Tibial nerve (tissue), 4 donors: Measurements from ENCODE around the gene MET. TPM values are rescaled to one million over a fixed set of nuclear protein-coding genes. Genes with fewer than 3 reads are reported as not detected.
"Not testable (repeated sequence)": the region's sequence is repeated elsewhere in the genome, so short reads cannot be mapped to it uniquely, and the experiment has no call there.

Experiments used
- DNase-seq, 2 donors: peaks; one replicate each; pipeline ENCODE4 v3.0.0-alpha.2; 2019; ENCODE audit warnings: low spot score in 2 of 2
- H3K27ac ChIP-seq, 4 donors: fragments of 200-600 bp; sonication (generic) in 3 of 4; one replicate each; pipeline ENCODE4 v1.5.1; 2017 to 2019; ENCODE audit warnings: mild to moderate bottlenecking in 1 of 4
- H3K27me3 ChIP-seq, 2 donors: fragments of 200-600 bp; sonication (generic) in 1 of 2; one replicate each; pipeline versions ENCODE4 v1.5.1 to v1.6.0; 2017 to 2019
- H3K36me3 ChIP-seq, 3 donors: fragments of 200-600 bp; sonication (generic); one replicate each; pipeline ENCODE4 v1.5.1; 2018 to 2019
- H3K4me1 ChIP-seq, 4 donors: fragments of 200-600 bp; sonication (generic) in 3 of 4; one replicate each; pipeline ENCODE4 v1.5.1; 2017 to 2019
- H3K4me3 ChIP-seq, 4 donors: fragments of 200-600 bp; sonication (generic) in 3 of 4; one replicate each; pipeline ENCODE4 v1.5.1; 2017 to 2019; ENCODE audit warnings: mild to moderate bottlenecking in 1 of 4, moderate library complexity in 1 of 4
- H3K9me3 ChIP-seq, 4 donors: fragments of 200-600 bp; sonication (generic) in 3 of 4; one replicate each; pipeline ENCODE4 v1.5.1; 2017 to 2019
- EP300 ChIP-seq, 2 donors: sonication (generic); formaldehyde crosslinking; IDR thresholded peaks; one replicate each; pipeline ENCODE4 v1.6.1; 2017; ENCODE audit warnings: antibody characterized with exemption in 2 of 2, mild to moderate bottlenecking in 1 of 2
- POLR2A ChIP-seq, 2 donors: fragments of 450-650 bp; IDR thresholded peaks; one replicate each; pipeline ENCODE4 v1.6.1; 2017; ENCODE audit warnings: antibody characterized with exemption in 2 of 2, mild to moderate bottlenecking in 2 of 2, moderate library complexity in 2 of 2
- WGBS, 2 donors: methylation state at CpG; one replicate each; pipeline ENCODE4 v1.1.5; 2018; 5-methylcytosine and 5-hydroxymethylcytosine counted together
- total RNA-seq, 4 donors: library from RNA; depleted of rRNA; stranded (reverse); fragments of >200 nt; gene quantifications; one replicate each; pipeline ENCODE4 v1.1.0, GENCODE V29; 2016
- TF ChIP-seq, protein P1 (sequence below), 5 experiments: fragments of 200-600 bp in 3 of 5; fragments of 450-650 bp in 2 of 5; sonication (generic) in 3 of 5; IDR thresholded peaks; one replicate each; pipeline ENCODE4 v1.5.1; 2016 to 2019; ENCODE audit warnings: antibody characterized with exemption in 5 of 5, mild to moderate bottlenecking in 3 of 5, moderate library complexity in 2 of 5

MET gene
- total RNA-seq, 4 donors from 2014 or later, result 22.6 to 49.8 (median 37.1) TPM

GRCh38 chr7:116641551-116642153 is 30.3 kb upstream of the MET start:
- Histone ChIP-seq H3K36me3 (no peaks in the 10 kb centered on the region), H3K27me3 (no peaks in the 10 kb centered on the region), H3K9me3 (no peaks in the 10 kb centered on the region), H3K4me1 (no peaks in the 10 kb centered on the region), H3K27ac (no peak overlapping the region), H3K4me3 (no peak overlapping the region)
- no peak for DNase-seq
- WGBS, 2 donors, result 95 to 97% methylated on average over 2 of the region's 2 CpGs
- TF ChIP-seq EP300 (IDR thresholded peaks at IDR 0.05) (no peak), POLR2A (IDR thresholded peaks at IDR 0.05) (no peak)
- TF ChIP-seq, protein P1, sequence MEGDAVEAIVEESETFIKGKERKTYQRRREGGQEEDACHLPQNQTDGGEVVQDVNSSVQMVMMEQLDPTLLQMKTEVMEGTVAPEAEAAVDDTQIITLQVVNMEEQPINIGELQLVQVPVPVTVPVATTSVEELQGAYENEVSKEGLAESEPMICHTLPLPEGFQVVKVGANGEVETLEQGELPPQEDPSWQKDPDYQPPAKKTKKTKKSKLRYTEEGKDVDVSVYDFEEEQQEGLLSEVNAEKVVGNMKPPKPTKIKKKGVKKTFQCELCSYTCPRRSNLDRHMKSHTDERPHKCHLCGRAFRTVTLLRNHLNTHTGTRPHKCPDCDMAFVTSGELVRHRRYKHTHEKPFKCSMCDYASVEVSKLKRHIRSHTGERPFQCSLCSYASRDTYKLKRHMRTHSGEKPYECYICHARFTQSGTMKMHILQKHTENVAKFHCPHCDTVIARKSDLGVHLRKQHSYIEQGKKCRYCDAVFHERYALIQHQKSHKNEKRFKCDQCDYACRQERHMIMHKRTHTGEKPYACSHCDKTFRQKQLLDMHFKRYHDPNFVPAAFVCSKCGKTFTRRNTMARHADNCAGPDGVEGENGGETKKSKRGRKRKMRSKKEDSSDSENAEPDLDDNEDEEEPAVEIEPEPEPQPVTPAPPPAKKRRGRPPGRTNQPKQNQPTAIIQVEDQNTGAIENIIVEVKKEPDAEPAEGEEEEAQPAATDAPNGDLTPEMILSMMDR (IDR thresholded peaks at IDR 0.05), result no peak

- not testable (repeated sequence) for H3K27me3 ChIP-seq, DNase-seq, H3K4me3 ChIP-seq, H3K4me1 ChIP-seq, H3K27ac ChIP-seq, H3K9me3 ChIP-seq, H3K36me3 ChIP-seq
- WGBS, 2 donors, result 93 to 95% methylated on average over 4 of the region's 4 CpGs
Observed at GRCh38 chr7:116643148-116643547, 28.8 kb upstream of the MET start.

DNA sequence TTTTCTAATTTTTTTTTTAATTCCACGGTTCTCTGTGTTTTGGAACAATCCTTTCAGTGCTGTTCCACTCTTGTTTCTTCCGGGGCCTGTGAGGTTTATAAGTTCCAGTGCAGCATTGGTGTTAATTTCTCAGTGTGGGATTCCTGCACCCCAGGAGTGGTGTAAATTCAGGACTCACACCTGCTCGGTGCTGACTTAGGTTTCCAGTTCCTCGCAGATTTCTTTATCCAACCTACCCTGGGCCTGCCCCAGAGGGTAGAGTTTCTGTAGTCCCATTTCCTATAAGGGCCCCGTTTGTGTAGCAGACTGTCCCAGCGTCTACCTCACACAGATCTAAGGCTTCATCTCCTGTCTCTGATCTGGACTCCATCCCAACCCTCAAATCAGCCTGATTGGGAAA is 27.4 kb upstream of the MET start:
- Histone ChIP-seq H3K9me3 (no peaks in the 10 kb centered on the region), H3K4me1 (no peaks in the 10 kb centered on the region), H3K36me3 (no peaks in the 10 kb centered on the region), H3K27ac (no peak overlapping the region), H3K27me3 (no peaks in the 10 kb centered on the region), H3K4me3 (no peak overlapping the region)
- TF ChIP-seq, protein P1 (IDR thresholded peaks at IDR 0.05), result no peak
- no peak for TF ChIP-seq EP300 (IDR thresholded peaks at IDR 0.05)
- no peak for TF ChIP-seq POLR2A (IDR thresholded peaks at IDR 0.05)
- DNase-seq, result no peak
- 71 to 72% methylated on average over 6 of the region's 6 CpGs for WGBS, 2 donors

- Histone ChIP-seq H3K9me3 (no peaks in the 10 kb centered on the region), H3K27ac (no peak overlapping the region), H3K36me3 (no peaks in the 10 kb centered on the region), H3K27me3 (no peaks in the 10 kb centered on the region), H3K4me3 (no peak overlapping the region), H3K4me1 (no peaks in the 10 kb centered on the region)
- no peak for DNase-seq
- 85 to 87% methylated on average over 2 of the region's 2 CpGs for WGBS, 2 donors
- TF ChIP-seq POLR2A (IDR thresholded peaks at IDR 0.05) (no peak), EP300 (IDR thresholded peaks at IDR 0.05) (no peak)
- TF ChIP-seq, protein P1 (IDR thresholded peaks at IDR 0.05), result no peak
Observed at GRCh38 chr7:116647290-116647689, 24.7 kb upstream of the MET start.

DNA sequence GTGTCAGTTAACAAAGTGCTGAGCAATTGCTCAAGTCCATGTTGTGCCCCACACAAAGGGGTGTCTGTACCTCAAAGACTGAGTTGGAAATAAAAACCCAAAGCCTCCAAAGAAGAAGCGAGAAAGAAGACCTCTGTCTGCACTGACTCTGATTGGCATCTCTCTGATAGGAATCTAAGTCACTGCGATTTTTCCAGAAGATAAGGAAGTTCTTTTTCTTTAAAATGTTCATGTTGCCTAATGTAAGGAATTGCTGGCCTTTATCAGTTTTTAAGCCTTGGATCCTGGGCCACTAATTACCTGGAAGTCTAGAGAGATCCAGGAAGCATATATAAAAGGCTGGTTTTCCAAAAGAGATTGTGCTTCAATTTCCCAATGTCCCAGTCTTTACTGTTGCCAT is 24.1 kb upstream of the MET start:
- Histone ChIP-seq H3K36me3 (no peaks in the 10 kb centered on the region), H3K27me3 (no peaks in the 10 kb centered on the region), H3K4me1 (no peaks in the 10 kb centered on the region), H3K4me3 (no peak overlapping the region), H3K9me3 (no peaks in the 10 kb centered on the region), H3K27ac (no peak overlapping the region)
- WGBS, 2 donors, result 75 to 80% methylated on average over 2 of the region's 2 CpGs
- TF ChIP-seq EP300 (IDR thresholded peaks at IDR 0.05) (no peak), POLR2A (IDR thresholded peaks at IDR 0.05) (no peak)
- TF ChIP-seq, protein P1 (IDR thresholded peaks at IDR 0.05), result no peak
- DNase-seq, result no peak

GRCh38 chr7:116650436-116650835 is 21.6 kb upstream of the MET start:
- WGBS, 2 donors, result 86 to 97% methylated on average over 1 of the region's 1 CpG
- H3K9me3 ChIP-seq, result no peaks in the 10 kb centered on the region
- H3K4me1 ChIP-seq, result no peaks in the 10 kb centered on the region
- H3K27me3 ChIP-seq, result no peaks in the 10 kb centered on the region
- TF ChIP-seq, protein P1 (IDR thresholded peaks at IDR 0.05), result no peak
- no peak for TF ChIP-seq EP300 (IDR thresholded peaks at IDR 0.05)
- no peak for TF ChIP-seq POLR2A (IDR thresholded peaks at IDR 0.05)
- no peak overlapping the region for H3K4me3 ChIP-seq
- no peak for DNase-seq
- no peak overlapping the region for H3K27ac ChIP-seq
- no peaks in the 10 kb centered on the region for H3K36me3 ChIP-seq
